ENCODE data around the gene DAGLB.

DNA sequence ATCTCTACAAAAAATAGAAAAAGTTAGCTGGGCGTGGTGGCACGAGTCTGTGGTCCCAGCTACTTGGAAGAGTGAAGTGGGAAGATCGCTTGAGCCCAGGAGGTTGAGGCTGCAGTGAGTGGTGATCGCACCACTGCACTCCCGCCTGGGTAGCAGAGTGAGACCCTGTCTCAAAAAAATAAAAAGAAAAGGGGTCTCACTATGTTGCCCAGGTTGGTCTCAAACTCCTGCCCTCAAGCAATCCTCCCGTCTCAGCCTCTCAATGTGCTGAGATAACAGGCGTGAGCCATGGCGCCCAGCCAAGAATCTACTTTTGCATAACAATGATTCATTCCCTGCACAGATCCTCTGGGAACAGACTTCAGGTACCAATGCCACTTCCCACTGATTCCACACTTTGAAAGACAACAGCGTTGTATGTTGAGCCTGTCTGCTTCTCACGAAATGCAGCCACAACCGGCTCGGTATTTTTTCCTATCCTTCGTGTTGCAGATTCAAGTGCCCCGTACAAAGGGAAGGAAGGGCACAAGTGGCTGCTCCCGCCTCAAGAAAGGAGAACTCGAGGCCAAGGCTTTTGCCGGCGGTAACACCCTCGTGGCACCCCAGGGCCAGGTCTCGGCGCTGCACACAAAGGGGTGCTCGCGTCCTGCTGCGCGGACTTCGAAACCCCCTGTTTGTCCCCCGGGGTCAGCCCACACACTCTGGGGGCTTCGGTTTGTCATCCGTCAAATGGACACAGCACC, 745 bp downstream of the DAGLB start:
- TF ChIP-seq, protein P1, sequence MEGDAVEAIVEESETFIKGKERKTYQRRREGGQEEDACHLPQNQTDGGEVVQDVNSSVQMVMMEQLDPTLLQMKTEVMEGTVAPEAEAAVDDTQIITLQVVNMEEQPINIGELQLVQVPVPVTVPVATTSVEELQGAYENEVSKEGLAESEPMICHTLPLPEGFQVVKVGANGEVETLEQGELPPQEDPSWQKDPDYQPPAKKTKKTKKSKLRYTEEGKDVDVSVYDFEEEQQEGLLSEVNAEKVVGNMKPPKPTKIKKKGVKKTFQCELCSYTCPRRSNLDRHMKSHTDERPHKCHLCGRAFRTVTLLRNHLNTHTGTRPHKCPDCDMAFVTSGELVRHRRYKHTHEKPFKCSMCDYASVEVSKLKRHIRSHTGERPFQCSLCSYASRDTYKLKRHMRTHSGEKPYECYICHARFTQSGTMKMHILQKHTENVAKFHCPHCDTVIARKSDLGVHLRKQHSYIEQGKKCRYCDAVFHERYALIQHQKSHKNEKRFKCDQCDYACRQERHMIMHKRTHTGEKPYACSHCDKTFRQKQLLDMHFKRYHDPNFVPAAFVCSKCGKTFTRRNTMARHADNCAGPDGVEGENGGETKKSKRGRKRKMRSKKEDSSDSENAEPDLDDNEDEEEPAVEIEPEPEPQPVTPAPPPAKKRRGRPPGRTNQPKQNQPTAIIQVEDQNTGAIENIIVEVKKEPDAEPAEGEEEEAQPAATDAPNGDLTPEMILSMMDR (IDR thresholded peaks at IDR 0.05): no peak
- no peak for TF ChIP-seq POLR2A (IDR thresholded peaks at IDR 0.05)

All from right lobe of liver (tissue), 4 donors.